Memory B cell (primary cell): Measurements from ENCODE around the gene KLHL8.
A peak's percentile ranks its signal among the peaks of the same experiment; 100 is the strongest.

ENCODE experiments used
- ATAC-seq: fragments of 150-1000 bp; cut with Tn5 transposase; 2 replicates; pipeline ENCODE4 v1.10.0; 2021; ENCODE audit warnings: low read depth, mild to moderate bottlenecking, moderate library complexity
- DNase-seq, 2 donors: peaks; one replicate each; pipeline ENCODE4 v3.0.0; 2022; ENCODE audit warnings: low spot score in 2 of 2
- H3K27ac Mint-ChIP-seq: one replicate; pipeline ENCODE4 v1.8.0; 2022; ENCODE audit warnings: mild to moderate bottlenecking, moderate library complexity, mixed read lengths
- H3K27me3 Mint-ChIP-seq: one replicate; pipeline ENCODE4 v1.8.0; 2022; ENCODE audit warnings: mixed read lengths
- H3K36me3 Mint-ChIP-seq: one replicate; pipeline ENCODE4 v1.8.0; 2022; ENCODE audit warnings: mild to moderate bottlenecking, mixed read lengths
- H3K4me1 Mint-ChIP-seq: one replicate; pipeline ENCODE4 v1.8.0; 2022; ENCODE audit warnings: mixed read lengths
- H3K4me3 Mint-ChIP-seq: one replicate; pipeline ENCODE4 v1.8.0; 2022; ENCODE audit warnings: mild to moderate bottlenecking, moderate library complexity, mixed read lengths
- H3K9me3 Mint-ChIP-seq: one replicate; pipeline ENCODE4 v1.8.0; 2022; ENCODE audit warnings: mixed read lengths

Gene KLHL8

DNA sequence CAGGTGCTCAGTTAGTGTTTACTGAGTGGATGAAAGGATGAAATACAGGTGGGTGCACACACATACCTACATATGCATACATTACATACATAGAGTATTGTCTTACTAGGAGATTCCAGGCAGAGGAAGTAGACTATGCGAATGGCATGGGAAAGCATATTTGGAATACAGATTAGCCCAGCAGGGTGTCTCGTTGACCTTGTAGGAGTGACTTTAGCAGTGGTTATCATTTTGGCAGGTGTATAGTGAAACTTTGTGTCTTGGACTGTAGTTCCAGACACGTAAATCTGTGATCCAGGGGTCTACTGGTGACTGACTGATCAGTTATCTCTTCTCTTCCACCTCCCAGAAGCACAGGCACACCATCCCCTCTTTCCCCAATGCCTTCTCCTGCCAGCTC is 86.3 kb downstream of the KLHL8 start:
- no peaks in the 10 kb centered on the region for H3K9me3 Mint-ChIP-seq
- DNase-seq (no peak), ATAC-seq (no peak)
- H3K36me3 Mint-ChIP-seq: peaks cover 47% of the 10 kb centered on the region
- no peak overlapping the region for H3K27ac Mint-ChIP-seq
- H3K4me3 Mint-ChIP-seq: no peak overlapping the region
- H3K4me1 Mint-ChIP-seq: no peaks in the 10 kb centered on the region
- H3K27me3 Mint-ChIP-seq: no peaks in the 10 kb centered on the region

DNA sequence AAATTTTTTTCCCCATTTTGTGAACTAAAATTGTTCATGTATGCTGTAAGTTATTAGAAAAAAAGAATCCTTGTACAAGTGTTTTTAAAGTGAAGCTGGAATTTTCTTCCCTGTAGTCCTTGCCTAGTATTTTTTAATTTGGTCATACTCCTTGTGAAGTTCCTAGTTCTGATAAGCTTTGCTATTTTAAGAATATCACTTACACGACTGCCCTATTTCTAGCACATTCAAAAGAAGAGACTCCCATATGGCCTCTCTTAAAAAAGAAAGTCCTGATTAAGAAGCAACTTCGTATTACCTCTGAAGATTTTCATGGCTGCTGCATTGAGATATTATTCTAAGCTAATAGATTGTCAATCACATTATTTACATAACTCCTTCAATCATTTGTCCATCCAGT is 87.2 kb downstream of the KLHL8 start:
- no peak overlapping the region for H3K27ac Mint-ChIP-seq
- H3K4me1 Mint-ChIP-seq: no peaks in the 10 kb centered on the region
- H3K4me3 Mint-ChIP-seq: no peak overlapping the region

DNA sequence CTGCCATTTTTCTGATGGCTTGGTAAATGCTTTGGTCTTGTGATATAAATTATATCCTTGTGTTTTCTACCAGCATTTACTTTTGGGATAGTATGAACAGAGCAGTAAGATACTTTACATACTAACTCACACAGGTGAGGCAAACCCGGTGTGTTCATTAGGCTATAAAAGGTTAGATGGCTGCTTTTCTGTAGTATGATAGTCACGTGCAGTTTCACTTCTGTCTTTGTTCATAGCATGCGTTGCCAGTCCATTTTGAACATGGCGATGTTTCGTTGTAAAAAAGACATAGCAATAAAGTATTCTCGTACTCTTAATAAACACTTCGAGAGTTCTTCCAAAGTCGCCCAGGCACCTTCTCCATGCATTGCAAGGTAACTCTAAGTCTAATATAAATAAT is 88.4 kb downstream of the KLHL8 start:
- Mint-ChIP-seq H3K9me3 (no peaks in the 10 kb centered on the region), H3K27me3 (no peaks in the 10 kb centered on the region), H3K4me1 (no peaks in the 10 kb centered on the region), H3K36me3 (peaks cover 53% of the 10 kb centered on the region), H3K27ac (no peak overlapping the region), H3K4me3 (no peak overlapping the region)
- DNase-seq: no peak
- ATAC-seq: peak; percentile 51

More for the DNA sequence above, 87.2 kb downstream of the KLHL8 start:
- Mint-ChIP-seq H3K36me3 (peaks cover 51% of the 10 kb centered on the region), H3K9me3 (no peaks in the 10 kb centered on the region), H3K27me3 (no peaks in the 10 kb centered on the region)
- no peak for ATAC-seq
- no peak for DNase-seq

DNA sequence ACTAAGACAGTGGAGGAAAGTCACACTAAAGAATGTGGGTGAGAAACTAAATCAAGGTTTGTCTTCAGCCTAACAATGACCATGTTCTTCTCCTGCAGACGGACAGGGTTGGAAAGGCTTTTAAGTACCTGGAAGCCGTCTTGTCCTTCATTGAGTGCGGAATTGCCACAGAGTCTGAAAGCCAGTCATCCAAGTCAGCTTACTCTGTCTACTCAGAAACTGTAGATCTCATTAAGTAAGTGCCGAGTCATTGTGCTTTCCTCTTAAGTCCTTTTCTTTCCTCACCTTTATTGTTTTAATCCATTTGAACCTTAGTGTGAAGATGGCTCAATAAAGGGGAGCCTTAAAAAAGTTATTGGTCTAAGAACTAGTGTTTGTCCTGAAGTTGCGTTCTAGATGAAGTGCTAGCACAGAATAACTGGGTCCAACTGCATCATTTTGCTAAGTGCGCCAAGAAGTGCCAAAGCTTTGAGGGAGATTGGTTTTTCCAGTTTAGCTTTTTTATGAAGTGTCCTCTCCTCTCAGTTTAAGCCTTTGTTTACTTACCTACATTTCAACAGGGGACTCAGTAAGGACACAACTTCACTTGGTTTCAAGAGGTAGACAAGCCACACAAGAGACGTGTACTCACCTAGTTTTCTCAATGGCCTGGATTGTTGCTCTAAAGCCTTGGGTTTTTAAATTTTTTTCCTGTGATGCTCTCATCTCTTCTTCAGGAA is 89.3 kb downstream of the KLHL8 start:
- no peak overlapping the region for H3K4me3 Mint-ChIP-seq
- H3K9me3 Mint-ChIP-seq: no peaks in the 10 kb centered on the region
- no peak overlapping the region for H3K27ac Mint-ChIP-seq
- ATAC-seq (no peak), DNase-seq (no peak)
- H3K27me3 Mint-ChIP-seq: no peaks in the 10 kb centered on the region
- no peaks in the 10 kb centered on the region for H3K4me1 Mint-ChIP-seq
- H3K36me3 Mint-ChIP-seq: peaks cover 55% of the 10 kb centered on the region

DNA sequence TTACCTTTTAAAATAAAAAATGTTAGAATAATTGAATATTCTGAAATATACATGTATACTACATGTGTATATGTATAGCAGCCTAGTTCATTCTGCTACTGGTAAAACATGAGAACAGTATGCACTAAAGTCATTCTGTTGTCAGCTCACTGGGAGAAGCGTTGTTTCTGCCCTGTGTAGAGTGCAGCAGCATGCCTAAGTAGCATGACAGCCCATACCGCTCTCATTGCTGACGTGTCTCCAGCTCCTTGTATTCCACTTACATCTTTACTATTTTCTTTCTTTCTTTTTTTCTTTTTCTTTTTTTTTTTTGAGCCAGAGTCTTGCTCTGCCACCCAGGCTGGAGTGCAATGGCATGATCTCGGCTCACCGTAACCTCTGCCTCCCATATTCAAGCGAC is 90.7 kb downstream of the KLHL8 start:
- Mint-ChIP-seq H3K36me3 (peaks cover 56% of the 10 kb centered on the region), H3K4me3 (no peak overlapping the region), H3K4me1 (no peaks in the 10 kb centered on the region), H3K9me3 (no peaks in the 10 kb centered on the region), H3K27me3 (no peaks in the 10 kb centered on the region), H3K27ac (no peak overlapping the region)
- no peak for DNase-seq
- no peak for ATAC-seq

DNA sequence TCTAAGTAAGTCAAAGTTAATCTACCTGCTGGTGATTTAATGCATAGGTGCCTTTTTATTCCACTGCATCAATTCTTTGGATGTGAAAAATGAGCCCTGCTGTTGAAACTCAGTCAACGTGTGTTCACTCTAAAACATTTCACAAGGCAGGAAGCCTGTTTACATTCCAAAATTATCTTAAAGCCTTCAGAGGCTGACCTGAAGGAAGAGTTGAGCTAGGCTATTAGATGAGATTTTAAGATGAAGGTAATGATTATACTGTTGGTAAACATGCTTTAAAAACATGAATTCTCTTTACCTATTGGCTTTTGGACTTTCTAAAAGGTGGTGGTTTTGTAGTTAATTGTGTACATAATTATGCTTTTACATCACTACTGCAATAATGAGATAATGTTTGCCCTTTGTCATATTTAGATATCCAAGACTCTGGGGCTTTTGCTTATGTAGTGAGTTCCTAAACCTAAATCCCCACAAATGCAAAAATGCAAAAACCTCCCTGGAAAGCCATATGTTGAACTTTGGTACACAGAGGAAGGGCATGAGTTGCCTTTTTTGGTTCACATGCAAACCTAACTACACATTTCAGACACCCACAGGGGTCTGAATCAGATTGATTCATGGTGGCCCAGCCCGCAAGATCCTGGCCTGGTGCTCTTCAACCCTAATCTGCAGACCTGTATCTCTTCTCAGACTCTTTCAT is 92.3 kb downstream of the KLHL8 start:
- H3K9me3 Mint-ChIP-seq: no peaks in the 10 kb centered on the region
- H3K36me3 Mint-ChIP-seq: peaks cover 45% of the 10 kb centered on the region
- no peaks in the 10 kb centered on the region for H3K4me1 Mint-ChIP-seq
- DNase-seq (no peak), ATAC-seq (no peak)
- no peak overlapping the region for H3K27ac Mint-ChIP-seq
- no peaks in the 10 kb centered on the region for H3K27me3 Mint-ChIP-seq
- H3K4me3 Mint-ChIP-seq: no peak overlapping the region

DNA sequence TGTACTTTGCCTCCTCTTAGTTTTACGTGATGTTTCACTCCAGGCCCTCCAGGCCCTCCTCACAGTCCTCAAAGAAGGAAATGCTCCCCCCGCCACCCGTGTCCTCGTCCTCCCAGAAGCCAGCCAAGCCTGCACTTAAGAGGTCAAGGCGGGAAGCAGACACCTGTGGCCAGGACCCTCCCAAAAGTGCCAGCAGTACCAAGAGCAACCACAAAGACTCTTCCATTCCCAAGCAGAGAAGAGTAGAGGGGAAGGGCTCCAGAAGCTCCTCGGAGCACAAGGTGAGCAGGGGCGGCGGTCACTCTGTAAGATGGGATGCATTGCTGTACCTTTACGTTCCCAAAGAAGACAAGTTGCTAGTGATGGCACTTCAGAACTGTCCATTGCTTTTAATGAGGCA is 94.4 kb downstream of the KLHL8 start:
- Mint-ChIP-seq H3K27ac (no peak overlapping the region), H3K27me3 (no peaks in the 10 kb centered on the region), H3K9me3 (no peaks in the 10 kb centered on the region), H3K4me3 (no peak overlapping the region), H3K36me3 (peaks cover 36% of the 10 kb centered on the region), H3K4me1 (peaks cover 4% of the 10 kb centered on the region)
- no peak for ATAC-seq
- DNase-seq: no peak

DNA sequence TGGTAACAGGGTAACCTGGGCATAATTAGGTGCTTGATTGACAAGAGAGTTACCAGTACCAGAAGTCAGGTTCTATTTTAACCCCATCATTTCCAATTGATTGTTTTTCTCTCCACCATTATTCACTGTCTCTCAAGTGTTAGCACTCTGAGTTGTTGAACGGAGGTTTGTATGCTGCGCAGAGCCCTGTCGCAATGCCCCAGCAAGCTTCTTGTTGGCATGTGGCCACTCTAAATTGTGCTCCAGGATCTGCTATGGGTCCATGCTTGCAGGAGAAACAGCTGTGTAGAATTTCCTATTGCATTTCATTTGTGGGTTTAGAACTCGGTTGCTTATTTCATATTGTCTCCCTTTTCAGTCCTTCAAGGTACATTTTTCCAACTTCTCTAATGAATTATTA is 98.2 kb downstream of the KLHL8 start:
- H3K36me3 Mint-ChIP-seq: peaks cover 30% of the 10 kb centered on the region

DNA sequence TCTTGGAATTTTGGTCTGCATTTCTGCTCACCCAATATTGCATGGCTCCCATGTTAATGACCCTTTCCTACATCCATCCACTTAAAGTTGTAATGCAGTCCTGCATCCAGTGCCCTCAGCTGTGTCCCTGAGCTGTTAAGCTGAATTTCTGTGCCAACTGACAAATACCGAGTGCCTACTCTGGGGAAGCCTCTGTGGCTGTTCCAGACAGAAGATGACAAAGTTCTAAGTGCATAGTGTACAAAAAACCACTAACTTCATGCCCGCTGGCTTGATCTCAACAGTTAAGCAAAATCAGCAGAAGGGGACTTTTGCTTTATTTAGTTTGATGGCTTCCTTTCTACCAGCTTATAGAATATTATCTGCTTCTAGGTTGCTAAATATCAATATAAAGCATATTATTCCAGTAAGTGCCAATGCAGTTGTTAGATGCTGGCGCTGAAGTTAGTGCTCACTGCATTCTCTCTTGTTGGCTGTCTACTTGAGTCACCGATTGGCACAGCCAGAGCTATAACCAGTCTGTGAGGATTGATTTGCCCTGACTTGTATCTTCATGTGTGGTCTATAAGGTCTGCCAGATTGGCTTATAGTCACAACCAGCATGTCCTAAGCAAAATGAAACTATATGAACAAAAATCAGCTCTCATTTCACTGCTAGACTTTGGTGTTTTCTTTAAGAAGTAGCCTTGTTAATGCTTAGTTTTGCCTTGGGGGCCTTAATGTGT is 98.9 kb downstream of the KLHL8 start:
- ATAC-seq: no peak
- Mint-ChIP-seq H3K4me1 (peaks cover 10% of the 10 kb centered on the region), H3K4me3 (no peak overlapping the region), H3K27me3 (no peaks in the 10 kb centered on the region), H3K27ac (no peak overlapping the region), H3K9me3 (no peaks in the 10 kb centered on the region), H3K36me3 (peaks cover 32% of the 10 kb centered on the region)
- DNase-seq: no peak

More for the DNA sequence above, 98.2 kb downstream of the KLHL8 start:
- Mint-ChIP-seq H3K4me3 (no peak overlapping the region), H3K27me3 (no peaks in the 10 kb centered on the region), H3K4me1 (peaks cover 10% of the 10 kb centered on the region), H3K9me3 (no peaks in the 10 kb centered on the region), H3K27ac (no peak overlapping the region)
- ATAC-seq (no peak), DNase-seq (no peak)

DNA sequence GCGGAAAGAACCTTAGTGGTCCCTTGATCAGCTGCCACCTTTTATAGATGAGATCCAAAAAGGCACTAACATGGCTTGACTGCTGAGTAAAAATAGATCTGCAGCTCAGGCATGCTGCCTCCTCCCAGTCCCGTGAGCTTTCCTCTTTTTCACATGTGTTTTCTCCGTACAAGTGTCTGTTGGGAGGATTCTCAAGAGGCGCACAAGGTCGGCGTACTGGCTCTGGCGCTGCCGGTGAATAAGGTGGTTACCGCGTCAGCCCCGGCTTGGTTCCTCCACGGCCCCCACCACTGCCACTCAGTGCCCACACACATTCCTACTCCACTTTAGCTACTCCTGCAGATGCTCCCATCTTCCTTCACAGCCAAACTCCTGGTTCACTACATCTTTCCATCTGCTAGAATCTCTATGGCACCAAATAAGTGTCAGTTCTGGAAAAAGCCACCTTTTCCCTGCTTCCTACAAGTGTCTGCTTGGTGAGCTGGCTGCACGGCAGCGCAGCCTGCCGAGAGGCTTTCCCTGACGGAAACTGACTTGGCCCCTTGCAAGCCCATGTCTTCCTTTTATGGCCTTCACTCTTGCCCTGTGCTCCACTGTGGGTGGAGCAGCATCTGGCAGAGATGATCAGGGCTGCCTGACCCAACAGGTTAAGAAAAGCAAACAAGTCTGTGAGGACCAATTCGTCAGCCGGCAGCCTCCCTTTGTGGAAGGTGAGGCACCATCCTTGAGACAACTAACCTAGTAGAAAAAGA is 99.8 kb downstream of the KLHL8 start:
- ATAC-seq (no peak), DNase-seq (no peak)
- Mint-ChIP-seq H3K27me3 (no peaks in the 10 kb centered on the region), H3K27ac (peak overlapping the region; percentile 14), H3K4me1 (peaks cover 10% of the 10 kb centered on the region), H3K4me3 (no peak overlapping the region), H3K9me3 (no peaks in the 10 kb centered on the region), H3K36me3 (peaks cover 34% of the 10 kb centered on the region)

DNA sequence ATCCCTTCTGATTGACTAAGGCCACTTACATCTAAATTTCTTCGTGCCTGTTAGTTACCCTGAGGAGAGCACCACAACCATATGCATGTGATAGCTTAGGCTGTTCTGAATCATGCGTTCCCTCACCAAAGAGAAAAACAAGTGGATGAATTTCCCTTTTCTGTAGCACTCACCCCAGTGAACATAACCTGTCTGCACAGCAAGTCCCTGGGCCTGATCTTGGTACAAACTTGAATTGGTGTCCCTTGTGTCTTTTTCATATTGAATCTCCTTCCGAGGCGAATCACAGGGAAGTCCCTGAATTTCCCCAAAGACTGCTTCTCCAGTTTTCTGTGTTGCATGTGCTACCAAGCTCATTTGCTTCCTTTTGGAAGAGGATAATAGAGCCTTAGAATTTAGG is 100.4 kb downstream of the KLHL8 start:
- H3K36me3 Mint-ChIP-seq: peaks cover 29% of the 10 kb centered on the region

DNA sequence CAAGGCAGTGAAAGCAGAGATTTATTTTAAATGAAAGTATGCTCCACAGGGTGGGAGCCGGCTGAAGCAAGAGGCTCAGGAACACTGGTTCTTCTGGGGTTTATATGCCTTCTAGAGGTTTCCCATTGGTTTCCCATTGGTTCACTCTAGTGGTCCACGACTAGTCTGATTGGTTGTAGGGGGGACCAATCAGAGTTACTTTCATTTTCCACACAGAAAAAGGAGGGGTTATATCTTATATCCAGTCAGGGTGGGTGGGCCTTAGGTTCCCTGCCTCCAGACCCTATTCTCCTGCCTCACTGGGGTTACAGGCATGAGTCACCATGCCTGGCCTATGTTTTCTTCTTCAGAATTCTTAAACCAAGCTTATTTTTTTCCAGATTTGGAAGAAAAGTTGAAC is 101.6 kb downstream of the KLHL8 start:
- Mint-ChIP-seq H3K36me3 (peaks cover 27% of the 10 kb centered on the region), H3K27ac (no peak overlapping the region), H3K4me3 (no peak overlapping the region), H3K4me1 (peaks cover 10% of the 10 kb centered on the region), H3K27me3 (no peaks in the 10 kb centered on the region), H3K9me3 (no peaks in the 10 kb centered on the region)
- ATAC-seq: no peak
- DNase-seq: no peak

More for the DNA sequence above, 100.4 kb downstream of the KLHL8 start:
- Mint-ChIP-seq H3K9me3 (no peaks in the 10 kb centered on the region), H3K4me3 (no peak overlapping the region), H3K4me1 (peaks cover 10% of the 10 kb centered on the region), H3K27me3 (no peaks in the 10 kb centered on the region), H3K27ac (peak overlapping the region; percentile 14)
- DNase-seq (no peak), ATAC-seq (no peak)

DNA sequence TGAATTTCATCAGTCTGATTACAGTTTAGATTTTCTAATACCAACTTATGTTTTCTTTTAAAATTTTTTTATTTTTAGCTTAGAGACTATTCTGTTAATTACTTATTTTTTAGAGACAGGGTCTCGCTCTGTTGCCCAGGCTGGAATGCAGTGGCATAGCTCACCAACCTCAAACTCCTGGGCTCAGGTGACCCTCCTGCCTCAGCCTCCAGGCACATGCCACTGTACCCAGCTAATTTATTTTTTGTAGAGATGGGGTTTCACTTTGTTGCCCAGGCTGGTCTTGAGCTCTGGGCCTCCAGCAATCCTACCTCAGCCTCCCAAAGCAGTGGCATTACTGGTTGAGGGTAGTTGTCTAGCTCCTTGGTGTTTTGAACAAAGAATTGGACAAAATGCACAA is 102.0 kb downstream of the KLHL8 start:
- Mint-ChIP-seq H3K36me3 (peaks cover 27% of the 10 kb centered on the region), H3K27ac (no peak overlapping the region), H3K4me1 (peaks cover 10% of the 10 kb centered on the region), H3K9me3 (no peaks in the 10 kb centered on the region), H3K27me3 (no peaks in the 10 kb centered on the region), H3K4me3 (no peak overlapping the region)
- no peak for ATAC-seq
- DNase-seq: no peak

DNA sequence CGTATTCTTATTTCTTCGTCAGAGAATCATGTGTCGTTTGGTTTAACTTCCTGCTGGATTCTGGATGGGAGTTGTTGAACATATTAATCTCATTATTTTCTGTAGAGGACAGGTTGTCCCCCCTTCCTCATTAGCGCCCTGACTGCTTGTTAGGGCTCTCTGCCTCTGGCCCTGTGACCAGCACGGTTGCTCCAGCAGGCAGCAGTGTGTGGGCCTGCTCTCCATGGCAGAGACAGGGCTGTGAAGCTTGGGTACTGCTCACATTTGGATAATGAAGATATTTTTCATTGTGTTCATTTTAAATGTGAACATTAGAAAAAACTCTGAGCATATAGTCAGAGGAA is 102.7 kb downstream of the KLHL8 start:
- no peak for DNase-seq
- no peak for ATAC-seq
- H3K27ac Mint-ChIP-seq: no peak overlapping the region
- no peaks in the 10 kb centered on the region for H3K27me3 Mint-ChIP-seq
- H3K4me1 Mint-ChIP-seq: peaks cover 10% of the 10 kb centered on the region
- no peak overlapping the region for H3K4me3 Mint-ChIP-seq
- H3K9me3 Mint-ChIP-seq: no peaks in the 10 kb centered on the region
- peaks cover 27% of the 10 kb centered on the region for H3K36me3 Mint-ChIP-seq
